Stimulated activated CD8-positive, alpha-beta memory T cell treated with anti-CD3 and anti-CD28 coated beads, Interleukin-2, amount 100 ng/mL, for 48 hours (primary cell): ENCODE results near the gene KIF21B.
A peak's percentile ranks its signal among the peaks of the same experiment; 100 is the strongest.

Experiments used
- DNase-seq, 2 donors: peaks; one replicate each; pipeline ENCODE4 v3.0.0-alpha.2; 2020; ENCODE audit warnings: low read depth in 2 of 2

The KIF21B gene

GRCh38 chr1:201023517-201023902 lies at the start of gene KIF21B:
KIF21B (minus strand) TSS chr1:201023714; CDS start chr1:201023383, 331 bp downstream.
- peak; percentile 86 to 88 for DNase-seq

GRCh38 chr1:201072922-201073321 lies 49.4 kb upstream of the KIF21B start:
- DNase-seq = no peak

- DNase-seq = no peak
These were observed 48.6 kb upstream of the KIF21B start for GRCh38 chr1:201072149-201072548.

- DNase-seq = no peak
These were observed 46.1 kb upstream of the KIF21B start for GRCh38 chr1:201069636-201070035.

GRCh38 chr1:201068976-201069375 lies 45.5 kb upstream of the KIF21B start:
- DNase-seq = no peak

GRCh38 chr1:201066986-201067385 lies 43.5 kb upstream of the KIF21B start:
- DNase-seq = no peak

- DNase-seq = no peak
These were observed 42.2 kb upstream of the KIF21B start for GRCh38 chr1:201065686-201066085.

GRCh38 chr1:201064806-201065205 lies 41.3 kb upstream of the KIF21B start:
- no peak for DNase-seq

- no peak for DNase-seq
These were observed 39.6 kb upstream of the KIF21B start for GRCh38 chr1:201063145-201063544.

- no peak for DNase-seq
These were observed 39.1 kb upstream of the KIF21B start for GRCh38 chr1:201062511-201063091.

- DNase-seq = no peak
These were observed 38.4 kb upstream of the KIF21B start for GRCh38 chr1:201061886-201062285.

- DNase-seq = no peak
These were observed 37.5 kb upstream of the KIF21B start for GRCh38 chr1:201061049-201061448.

GRCh38 chr1:201060586-201060985 lies 37.1 kb upstream of the KIF21B start:
- DNase-seq = no peak

- DNase-seq = no peak
These were observed 36.5 kb upstream of the KIF21B start for GRCh38 chr1:201059871-201060555.

- DNase-seq = no peak
These were observed 35.9 kb upstream of the KIF21B start for GRCh38 chr1:201059401-201059800.

- DNase-seq = no peak
These were observed 30.6 kb upstream of the KIF21B start for GRCh38 chr1:201054091-201054543.

GRCh38 chr1:201053155-201053860 lies 29.8 kb upstream of the KIF21B start:
- DNase-seq = no peak

GRCh38 chr1:201051399-201051798 lies 27.9 kb upstream of the KIF21B start:
- DNase-seq = no peak

- DNase-seq = no peak
These were observed 27.2 kb upstream of the KIF21B start for GRCh38 chr1:201050515-201051277.

- DNase-seq = no peak
These were observed 25.8 kb upstream of the KIF21B start for GRCh38 chr1:201049248-201049831.

GRCh38 chr1:201048521-201048920 lies 25.0 kb upstream of the KIF21B start:
- no peak for DNase-seq

- DNase-seq = no peak
These were observed 20.6 kb upstream of the KIF21B start for GRCh38 chr1:201044119-201044518.
